ENCODE measurements around the gene MYBPHL. TPM values are rescaled to one million over a fixed set of nuclear protein-coding genes. Genes with fewer than 3 reads are reported as not detected.

The MYBPHL gene
- total and polyA plus RNA-seq, 2 of the 13 experiments (the other 11 are each of a cell fraction or from before 2014, with no cell fraction given): 3.7 to 3.8 TPM

DNA sequence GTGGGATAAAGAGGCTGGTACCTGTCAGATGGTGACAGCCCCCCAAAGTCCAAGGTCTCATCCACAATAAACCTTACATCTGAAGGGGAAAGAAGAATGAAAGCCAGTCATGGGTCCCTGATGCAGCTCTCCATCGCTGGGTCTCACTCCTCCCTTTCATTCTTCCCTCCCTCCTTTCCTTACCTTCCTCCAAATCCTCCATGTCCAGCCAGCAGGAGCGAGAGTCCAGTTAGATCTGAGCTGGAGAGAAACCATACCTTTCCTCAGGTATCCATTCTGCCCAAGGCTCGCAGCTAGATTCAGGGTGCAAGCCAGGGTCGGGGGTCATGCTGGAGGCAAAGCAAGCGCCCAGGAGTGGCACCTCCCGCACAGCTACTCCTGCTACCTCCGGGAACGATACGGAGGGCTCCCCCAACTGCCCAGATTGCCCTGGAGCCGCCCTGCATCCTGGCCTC lies 24.3 kb downstream of the MYBPHL start (continued):
- TF ChIP-seq ZNF800 (CRISPR knock-in tag; IDR thresholded peaks at IDR 0.05) (no peak), ZBTB42 (CRISPR knock-in tag; IDR thresholded peaks at IDR 0.05) (no peak), MYNN (CRISPR knock-in tag; IDR thresholded peaks at IDR 0.05; ENCODE audit: low read depth) (no peak), ARID2 (CRISPR knock-in tag; IDR thresholded peaks at IDR 0.05; ENCODE audit: borderline replicate concordance) (0 out of 2 replicates have a peak, but pooled peaks have one; percentile 7), FOXM1 (CRISPR knock-in tag; IDR thresholded peaks at IDR 0.05) (no peak), JUNB (CRISPR knock-in tag; IDR thresholded peaks at IDR 0.05; ENCODE audit: borderline replicate concordance) (no peak), MEF2D (CRISPR knock-in tag; IDR thresholded peaks at IDR 0.05) (no peak), ZMYM2 (CRISPR knock-in tag; IDR thresholded peaks at IDR 0.05) (no peak), SAFB2 (CRISPR knock-in tag; IDR thresholded peaks at IDR 0.05; ENCODE audit: borderline replicate concordance, low read depth) (no peak), ZFYVE20 (CRISPR knock-in tag; IDR thresholded peaks at IDR 0.05; ENCODE audit: borderline replicate concordance, low read depth) (no peak), RELA (CRISPR knock-in tag; IDR thresholded peaks at IDR 0.05) (no peak), JUN (CRISPR knock-in tag; IDR thresholded peaks at IDR 0.05) (no peak), FLYWCH1 (CRISPR knock-in tag; IDR thresholded peaks at IDR 0.05) (no peak), XRCC5 (optimal IDR thresholded peaks at IDR 0.05; ENCODE audit: low read length) (no peak), ZNF775 (CRISPR knock-in tag; IDR thresholded peaks at IDR 0.05; ENCODE audit: borderline replicate concordance) (no peak)
